ENCODE data around the gene SVBP. TPM values are rescaled to one million over a fixed set of nuclear protein-coding genes. Genes with fewer than 3 reads are reported as not detected.

Gene SVBP, protein sequence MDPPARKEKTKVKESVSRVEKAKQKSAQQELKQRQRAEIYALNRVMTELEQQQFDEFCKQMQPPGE
- total RNA-seq, result 13.2 and 13.4 TPM in 2 replicates

DNA sequence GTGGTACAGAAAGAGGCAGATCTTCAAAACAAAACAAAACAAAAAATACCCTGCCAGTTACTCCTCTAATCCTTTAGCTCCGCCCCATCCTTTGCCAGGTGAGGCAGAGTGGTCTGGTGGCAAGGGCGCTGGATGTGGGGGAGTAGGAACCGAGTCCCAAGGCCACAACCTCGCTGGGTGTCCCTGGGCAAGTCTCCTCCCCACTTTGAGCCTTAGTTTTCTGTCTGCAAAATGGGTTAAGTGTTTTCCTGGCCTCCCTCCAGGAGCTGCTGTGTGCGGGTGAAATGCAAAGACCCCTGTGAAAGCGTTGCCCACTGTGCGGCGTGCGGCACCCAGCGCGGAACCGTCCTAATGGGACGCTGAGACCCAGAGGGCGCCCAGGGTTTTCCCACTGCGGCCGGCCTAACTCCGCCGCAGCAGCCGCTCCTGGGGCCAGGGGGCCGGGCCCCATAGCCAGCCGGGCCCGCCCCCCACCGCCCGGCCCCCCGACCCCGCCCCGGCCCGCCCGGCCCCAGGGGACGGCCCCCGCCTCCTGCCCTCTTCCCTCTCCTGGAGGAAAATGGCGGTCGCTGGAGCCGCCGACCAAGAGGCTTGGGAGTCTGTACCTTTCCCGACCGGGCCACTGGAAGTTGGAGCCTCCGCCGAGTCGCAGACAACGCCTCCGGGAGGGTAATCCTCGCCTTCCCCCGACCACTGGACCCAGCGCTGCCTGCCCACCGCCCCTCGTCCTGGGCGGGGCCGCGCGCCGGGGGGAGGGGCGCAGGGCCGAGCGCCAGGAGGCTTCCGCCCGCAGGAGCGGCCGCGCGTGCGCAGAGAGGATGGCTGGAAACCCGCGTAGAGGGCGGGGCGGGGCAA, at the start of gene SVBP, which contains the start of gene ERMAP:
SVBP (minus strand) TSS at position 813 of the 855 bp plus-strand sequence. CDS start 853 bp downstream, outside the sequence.
ERMAP (plus strand) TSS at position 538 of the 855 bp plus-strand sequence. CDS start 13,327 bp downstream, outside the sequence.

DNA sequence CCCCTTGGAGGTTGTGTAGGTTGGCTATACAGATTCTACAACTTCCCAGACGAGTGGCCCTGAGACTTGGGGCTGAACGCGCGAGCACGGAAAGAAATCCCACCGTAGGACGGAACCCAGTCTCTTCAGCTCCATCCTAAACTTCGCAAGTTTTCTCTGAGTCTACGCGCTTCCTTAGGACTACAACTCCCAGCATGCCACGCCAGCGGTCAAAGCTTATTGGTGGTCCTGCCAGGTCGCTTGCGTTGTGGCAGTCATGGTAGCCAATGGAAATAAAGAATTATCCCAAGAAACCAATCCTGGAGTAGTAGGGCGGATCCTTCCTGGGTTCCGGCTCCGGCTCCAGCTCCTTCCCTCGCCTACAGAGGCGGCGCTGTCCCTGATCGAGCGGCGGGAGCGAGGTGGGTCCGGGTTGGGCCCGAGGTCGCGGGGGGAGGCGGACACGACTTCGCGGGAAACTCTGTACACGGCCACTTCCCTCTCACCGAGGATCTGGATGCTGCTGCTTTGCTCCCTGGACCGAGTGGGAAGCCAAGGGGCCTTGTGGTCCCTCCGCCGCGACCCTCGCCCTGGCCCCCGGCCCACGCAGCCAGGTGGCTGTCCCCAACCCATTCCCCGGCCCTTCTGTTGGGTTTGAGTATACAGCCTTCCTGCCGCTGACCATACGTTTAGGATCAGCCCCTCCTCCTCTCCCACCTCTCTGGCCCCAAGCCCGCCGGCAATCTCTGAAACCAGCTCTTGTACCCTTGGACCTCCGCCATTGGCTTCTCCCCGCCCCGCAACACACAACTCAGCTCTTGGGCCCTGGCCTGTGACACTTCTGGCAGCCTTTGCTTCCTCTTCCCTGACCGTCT, 29.3 kb upstream of the SVBP start, which contains the start of gene ZNF691:
ZNF691 (plus strand) TSS at position 357 of the 854 bp plus-strand sequence. CDS start 3,046 bp downstream, outside the sequence.

DNA sequence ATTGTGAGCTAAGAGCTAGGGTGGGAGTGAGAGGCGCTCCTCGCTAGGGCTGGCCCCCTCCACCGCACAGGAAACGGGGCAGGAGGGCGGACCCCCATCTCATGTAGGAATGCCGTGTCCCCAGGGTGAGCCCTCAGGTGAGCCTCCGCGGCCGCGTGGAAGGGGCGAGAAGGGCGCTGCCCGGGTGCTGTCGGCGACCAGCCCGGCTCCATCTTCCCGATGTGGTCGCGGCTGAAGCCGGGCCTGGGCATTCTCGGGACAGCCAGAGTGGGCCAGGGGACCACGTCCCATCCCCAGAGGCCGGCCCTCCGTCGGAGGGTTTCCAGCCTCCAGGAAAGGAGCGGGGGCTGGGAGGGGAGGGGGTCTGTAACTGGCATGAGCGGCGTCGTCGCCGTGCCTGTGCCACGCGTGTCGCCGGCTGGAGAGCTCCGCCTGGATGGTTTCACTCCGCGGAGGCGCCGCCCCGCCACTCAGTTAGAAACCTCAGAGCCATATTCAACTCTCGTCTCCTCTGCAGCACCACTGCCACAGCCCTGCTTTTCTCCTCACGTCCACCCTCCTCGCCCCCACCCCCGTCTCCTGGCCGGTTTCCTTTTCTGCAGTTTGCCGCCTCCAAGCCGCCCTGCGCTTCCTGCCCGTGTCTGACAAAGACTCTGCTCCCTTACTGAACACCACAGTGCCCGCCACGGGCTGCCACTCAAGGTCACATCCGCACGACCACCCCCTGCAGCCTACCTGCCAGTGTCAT, 32.1 kb downstream of the SVBP start, which contains the start of gene TMEM269:
TMEM269 (plus strand) TSS at position 46 of the 748 bp plus-strand sequence. CDS start 4,903 bp downstream, outside the sequence.

DNA sequence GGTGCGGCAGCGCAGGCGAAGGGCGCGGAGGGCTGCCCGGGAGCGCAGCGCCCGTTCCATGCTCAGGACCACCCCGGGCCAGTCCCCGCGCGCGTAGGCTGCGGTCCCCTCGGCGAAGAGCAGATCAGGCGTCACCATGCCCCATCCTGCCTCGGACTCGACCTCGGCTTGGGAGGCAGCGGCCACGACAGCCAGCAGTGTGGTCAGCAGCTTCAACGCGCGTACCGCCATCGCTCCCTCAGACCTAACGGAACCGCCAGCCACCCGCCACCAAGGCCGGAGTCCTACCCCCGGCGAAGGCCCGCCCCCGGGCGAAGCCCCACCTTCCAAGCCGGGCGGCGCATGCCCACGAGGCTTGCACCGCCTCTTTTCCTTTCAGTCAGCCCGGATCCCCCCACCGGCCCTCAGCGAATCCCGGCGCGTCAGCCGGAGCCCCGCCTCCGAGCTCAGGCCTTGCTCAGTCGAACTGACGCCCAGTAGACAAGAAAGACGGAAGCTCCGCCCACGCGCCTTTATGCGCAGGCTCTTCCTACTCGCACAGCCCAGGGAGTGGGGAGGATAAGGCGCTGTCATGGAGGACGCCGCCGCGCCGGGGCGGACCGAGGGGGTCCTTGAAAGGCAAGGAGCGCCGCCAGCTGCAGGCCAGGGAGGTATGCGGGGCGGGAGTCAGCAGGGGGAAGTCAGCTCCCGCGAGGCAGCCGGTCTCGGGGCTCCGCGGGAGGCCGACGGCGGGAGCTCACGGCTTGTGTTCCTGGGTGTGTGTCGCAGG, 50.3 kb downstream of the SVBP start, which contains the start of the genes C1orf50 and P3H1:
C1orf50 (plus strand) TSS at position 509 of the 769 bp plus-strand sequence; CDS start at position 572, 63 bp downstream.
P3H1 (minus strand) TSS at position 288 of the 769 bp plus-strand sequence; CDS start at position 231, 57 bp downstream.

Other genes starting within 250 kb of the SVBP start
- 27.0 and 52.6 TPM in 2 replicates for gene PPIH, start 159.0 kb downstream of the SVBP start, total RNA-seq
- gene YBX1, start 135.0 kb downstream of the SVBP start, total RNA-seq, result 820 and 977 TPM in 2 replicates
- not detected in 2 replicates for gene CLDN19, start 77.2 kb downstream of the SVBP start, total RNA-seq
- gene P3H1, start 50.4 kb downstream of the SVBP start, total RNA-seq, result 94.4 and 146 TPM in 2 replicates
- 4.8 and 8.2 TPM in 2 replicates for gene C1orf50, start 50.1 kb downstream of the SVBP start, total RNA-seq
- under 0.01 and 0.12 TPM in 2 replicates for gene TMEM269, start 32.4 kb downstream of the SVBP start, total RNA-seq
- 10.2 and 18.2 TPM in 2 replicates for gene ERMAP, start 275 bp downstream of the SVBP start, total RNA-seq
- 10.0 and 10.4 TPM in 2 replicates for gene ZNF691, start 29.2 kb upstream of the SVBP start, total RNA-seq
- 76.0 and 113 TPM in 2 replicates for gene SLC2A1, start 141.5 kb upstream of the SVBP start, total RNA-seq